CD14-positive monocyte (primary cell): Measurements from ENCODE around the gene TBC1D22A. TPM values are rescaled to one million over a fixed set of nuclear protein-coding genes. Genes with fewer than 3 reads are reported as not detected.

Source experiments
- DNase-seq, 3 donors: peaks; one replicate each; pipeline ENCODE4 v3.0.0-alpha.2; 2011 to 2022
- H2AFZ ChIP-seq: 2 replicates; pipeline ENCODE4 v1.6.0; 2012; ENCODE audit warnings: mild to moderate bottlenecking, low read depth, low read length, inconsistent platforms; ENCODE audit not compliant: insufficient read depth, poor library complexity, severe bottlenecking
- H3K27ac ChIP-seq, 2 donors: 1 replicate in 1 of 2; 2 replicates in 1 of 2; pipeline ENCODE4 v1.5.1; 2012 to 2013; ENCODE audit warnings: low read length in 2 of 2, control low read depth in 1 of 2, inconsistent platforms in 1 of 2, low read depth in 1 of 2, mild to moderate bottlenecking in 1 of 2
- H3K27me3 ChIP-seq, 2 donors: one replicate each; pipeline versions ENCODE4 v1.6.0 to v1.6.1; 2011 to 2013; ENCODE audit warnings: low read length in 2 of 2; ENCODE audit not compliant: control insufficient read depth in 2 of 2, insufficient read depth in 2 of 2
- H3K36me3 ChIP-seq, 2 donors: replicated peaks in 1 of 2; 1 replicate in 1 of 2; 2 replicates in 1 of 2; pipeline versions ENCODE4 v1.5.1 to v1.6.1; 2012 to 2013; ENCODE audit warnings: low read length in 2 of 2, control low read depth in 1 of 2, inconsistent platforms in 1 of 2, mild to moderate bottlenecking in 1 of 2; ENCODE audit not compliant: insufficient read depth in 2 of 2, control insufficient read depth in 1 of 2
- H3K4me1 ChIP-seq, 2 donors: 1 replicate in 1 of 2; 2 replicates in 1 of 2; pipeline versions ENCODE4 v1.5.1 to v1.6.1; 2012 to 2013; ENCODE audit warnings: low read length in 2 of 2, control low read depth in 1 of 2, inconsistent platforms in 1 of 2, mild to moderate bottlenecking in 1 of 2, moderate library complexity in 1 of 2; ENCODE audit not compliant: insufficient read depth in 2 of 2, control insufficient read depth in 1 of 2
- H3K4me2 ChIP-seq: replicated peaks from 2 replicates; pipeline ENCODE3; 2012; ENCODE audit warnings: low read length, moderate library complexity, mild to moderate bottlenecking; ENCODE audit not compliant: poor library complexity, severe bottlenecking; ENCODE audit errors: extremely low read depth
- H3K4me3 ChIP-seq, 3 experiments: fragments of 200-600 bp in 1 of 3; sonication (generic) in 1 of 3; replicated peaks in 1 of 3; 1 replicate in 2 of 3; 2 replicates in 1 of 3; pipeline ENCODE4 v1.5.1; 2011 to 2013; ENCODE audit warnings: low read length in 3 of 3, mild to moderate bottlenecking in 3 of 3, control low read depth in 2 of 3, low read depth in 2 of 3, inconsistent platforms in 1 of 3, moderate library complexity in 1 of 3
- H3K79me2 ChIP-seq: 2 replicates; pipeline ENCODE4 v1.6.0; 2012; ENCODE audit warnings: mild to moderate bottlenecking, control low read depth, inconsistent platforms, low read length, moderate library complexity; ENCODE audit not compliant: insufficient read depth
- H3K9ac ChIP-seq: 2 replicates; pipeline ENCODE4 v1.6.0; 2017; ENCODE audit warnings: low read length, mild to moderate bottlenecking; ENCODE audit not compliant: insufficient read depth, poor library complexity, severe bottlenecking
- H3K9me3 ChIP-seq, 2 donors: replicated peaks in 1 of 2; 1 replicate in 1 of 2; 2 replicates in 1 of 2; pipeline versions ENCODE4 v1.5.1 to v1.6.1; 2012 to 2013; ENCODE audit warnings: low read length in 2 of 2, control low read depth in 1 of 2; ENCODE audit not compliant: control insufficient read depth in 1 of 2, insufficient read depth in 1 of 2
- H4K20me1 ChIP-seq: 2 replicates; pipeline ENCODE4 v1.6.0; 2012; ENCODE audit warnings: mild to moderate bottlenecking, low read length, control low read depth, moderate library complexity; ENCODE audit not compliant: insufficient read depth
- H3K27ac Mint-ChIP-seq, 7 donors: one replicate each; pipeline ENCODE4 v1.8.0; 2020; ENCODE audit warnings: mild to moderate bottlenecking in 7 of 7, mixed read lengths in 7 of 7, moderate library complexity in 6 of 7, inconsistent platforms in 2 of 7
- H3K27me3 Mint-ChIP-seq, 3 donors: one replicate each; pipeline ENCODE4 v1.8.0; 2021 to 2022; ENCODE audit warnings: low read depth in 3 of 3, mild to moderate bottlenecking in 3 of 3, mixed read lengths in 3 of 3, moderate library complexity in 3 of 3, inconsistent platforms in 1 of 3
- H3K36me3 Mint-ChIP-seq, 2 donors: one replicate each; pipeline ENCODE4 v1.8.0; 2020; ENCODE audit warnings: mixed read lengths in 2 of 2, inconsistent platforms in 1 of 2, mild to moderate bottlenecking in 1 of 2
- H3K4me1 Mint-ChIP-seq: one replicate; pipeline ENCODE4 v1.8.0; 2020; ENCODE audit warnings: mild to moderate bottlenecking, mixed read lengths
- H3K4me3 Mint-ChIP-seq, 2 donors: one replicate each; pipeline ENCODE4 v1.8.0; 2020; ENCODE audit warnings: mild to moderate bottlenecking in 2 of 2, mixed read lengths in 2 of 2, moderate library complexity in 1 of 2
- H3K9me3 Mint-ChIP-seq, 7 donors: one replicate each; pipeline ENCODE4 v1.8.0; 2020 to 2022; ENCODE audit warnings: mixed read lengths in 7 of 7, mild to moderate bottlenecking in 6 of 7, moderate library complexity in 6 of 7, inconsistent platforms in 2 of 7
- WGBS: methylation state at CpG from one replicate; pipeline ENCODE4 v1.1.5; 2013; ENCODE audit warnings: missing lambda C conversion rate; ENCODE audit not compliant: insufficient coverage; 5-methylcytosine and 5-hydroxymethylcytosine counted together
- intact Hi-C, 2 donors: fragments of 100-400 bp; cut with micrococcal nuclease; formaldehyde crosslinking; loops; one replicate each; pipeline versions ENCODE4 v1.15.0 to v1.15.1; 2023
- polyA plus RNA-seq, 3 donors: library from polyadenylated mRNA; depleted of rRNA in 1 of 3; unstranded in 2 of 3; stranded (reverse) in 1 of 3; fragments of 300-500 nt in 2 of 3; fragments of >200 nt in 1 of 3; fragmentation: Illumina TruSeq in 2 of 3; gene quantifications; 1 replicate in 2 of 3; 2 replicates in 1 of 3; pipeline ENCODE4 v1.2.3, GENCODE V29; 2012 to 2021
- TF ChIP-seq, protein P1 (sequence below): fragments of 200-600 bp; IDR thresholded peaks from one replicate; pipeline ENCODE4 v1.8.0; 2022; ENCODE audit warnings: antibody characterized with exemption, mild to moderate bottlenecking

The TBC1D22A gene
- polyA plus RNA-seq, 3 donors: 25.9 to 36.2 (median 29.5) TPM

GRCh38 chr22:47197773-47198500 is 435.5 kb downstream of the TBC1D22A start:
- Histone ChIP-seq H3K4me2 (no peak overlapping the region), H2AFZ (no peak overlapping the region), H3K4me3 (no peak overlapping the region), H3K36me3 (no peaks in the 10 kb centered on the region), H3K27ac (no peak overlapping the region), H3K9ac (no peak overlapping the region), H4K20me1 (no peaks in the 10 kb centered on the region), H3K4me1 (no peaks in the 10 kb centered on the region), H3K27me3 (no peaks in the 10 kb centered on the region), H3K79me2 (no peaks in the 10 kb centered on the region), H3K9me3 (no peaks in the 10 kb centered on the region)
- Mint-ChIP-seq H3K36me3 (no peaks in the 10 kb centered on the region), H3K27ac (no peak overlapping the region), H3K4me1 (no peaks in the 10 kb centered on the region), H3K27me3 (peaks cover 0 to 1% (median 0%) of the 10 kb centered on the region in 3 donors), H3K9me3 (peaks cover 0 to 4% (median 0%) of the 10 kb centered on the region in 7 donors), H3K4me3 (no peak overlapping the region)
- intact Hi-C loops: no loop called here
- no peak for DNase-seq
- TF ChIP-seq, protein P1, sequence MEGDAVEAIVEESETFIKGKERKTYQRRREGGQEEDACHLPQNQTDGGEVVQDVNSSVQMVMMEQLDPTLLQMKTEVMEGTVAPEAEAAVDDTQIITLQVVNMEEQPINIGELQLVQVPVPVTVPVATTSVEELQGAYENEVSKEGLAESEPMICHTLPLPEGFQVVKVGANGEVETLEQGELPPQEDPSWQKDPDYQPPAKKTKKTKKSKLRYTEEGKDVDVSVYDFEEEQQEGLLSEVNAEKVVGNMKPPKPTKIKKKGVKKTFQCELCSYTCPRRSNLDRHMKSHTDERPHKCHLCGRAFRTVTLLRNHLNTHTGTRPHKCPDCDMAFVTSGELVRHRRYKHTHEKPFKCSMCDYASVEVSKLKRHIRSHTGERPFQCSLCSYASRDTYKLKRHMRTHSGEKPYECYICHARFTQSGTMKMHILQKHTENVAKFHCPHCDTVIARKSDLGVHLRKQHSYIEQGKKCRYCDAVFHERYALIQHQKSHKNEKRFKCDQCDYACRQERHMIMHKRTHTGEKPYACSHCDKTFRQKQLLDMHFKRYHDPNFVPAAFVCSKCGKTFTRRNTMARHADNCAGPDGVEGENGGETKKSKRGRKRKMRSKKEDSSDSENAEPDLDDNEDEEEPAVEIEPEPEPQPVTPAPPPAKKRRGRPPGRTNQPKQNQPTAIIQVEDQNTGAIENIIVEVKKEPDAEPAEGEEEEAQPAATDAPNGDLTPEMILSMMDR: no peak
- 86% methylated on average over 11 of the region's 25 CpGs for WGBS

GRCh38 chr22:47198801-47199251 is 436.4 kb downstream of the TBC1D22A start:
- Histone ChIP-seq H3K36me3 (no peaks in the 10 kb centered on the region), H3K4me3 (no peak overlapping the region), H3K9me3 (no peaks in the 10 kb centered on the region), H3K79me2 (no peaks in the 10 kb centered on the region), H3K9ac (no peak overlapping the region), H3K4me1 (no peaks in the 10 kb centered on the region), H4K20me1 (no peaks in the 10 kb centered on the region), H3K27ac (no peak overlapping the region), H2AFZ (no peak overlapping the region), H3K4me2 (no peak overlapping the region), H3K27me3 (no peaks in the 10 kb centered on the region)
- no peak for DNase-seq
- peaks cover 0 to 4% (median 0%) of the 10 kb centered on the region in 7 donors for H3K9me3 Mint-ChIP-seq
- TF ChIP-seq, protein P1: no peak
- H3K4me3 Mint-ChIP-seq: no peak overlapping the region
- intact Hi-C loops: no loop called here
- 93% methylated on average over 19 of the region's 19 CpGs for WGBS
- H3K27ac Mint-ChIP-seq: no peak overlapping the region
- peaks cover 0 to 1% (median 0%) of the 10 kb centered on the region in 3 donors for H3K27me3 Mint-ChIP-seq
- H3K36me3 Mint-ChIP-seq: no peaks in the 10 kb centered on the region
- no peaks in the 10 kb centered on the region for H3K4me1 Mint-ChIP-seq
